ENCODE results near the gene R3HCC1L.

The R3HCC1L gene

GRCh38 chr10:98262571-98262970, 128.1 kb downstream of the R3HCC1L start:
- DNase-seq = no peak

GRCh38 chr10:98263088-98263487, 128.6 kb downstream of the R3HCC1L start:
- no peak for DNase-seq

- no peak for DNase-seq
These were observed 130.1 kb downstream of the R3HCC1L start for GRCh38 chr10:98264378-98265065.

- no peak for DNase-seq
These were observed 131.2 kb downstream of the R3HCC1L start for GRCh38 chr10:98265403-98266378.

GRCh38 chr10:98266647-98267046, 132.2 kb downstream of the R3HCC1L start:
- no peak for DNase-seq

- DNase-seq = no peak
These were observed 132.8 kb downstream of the R3HCC1L start for GRCh38 chr10:98267069-98267893.

- no peak for DNase-seq
These were observed 133.6 kb downstream of the R3HCC1L start, which contains the start of gene LOXL4 for GRCh38 chr10:98267894-98268693. Gene LOXL4 (minus strand): TSS chr10:98268194. CDS start chr10:98263019, 5,175 bp downstream.

- DNase-seq = no peak
These were observed 134.4 kb downstream of the R3HCC1L start for GRCh38 chr10:98268694-98269431.

- DNase-seq = no peak
These were observed 135.0 kb downstream of the R3HCC1L start for GRCh38 chr10:98269435-98269912.

GRCh38 chr10:98270073-98270740, 135.8 kb downstream of the R3HCC1L start:
- no peak for DNase-seq

- no peak for DNase-seq
These were observed 136.3 kb downstream of the R3HCC1L start for GRCh38 chr10:98270786-98271185.

GRCh38 chr10:98272245-98272644, 137.8 kb downstream of the R3HCC1L start:
- DNase-seq = no peak

- no peak for DNase-seq
These were observed 138.2 kb downstream of the R3HCC1L start for GRCh38 chr10:98272656-98273055.

GRCh38 chr10:98273057-98273850, 138.8 kb downstream of the R3HCC1L start:
- no peak for DNase-seq

- no peak for DNase-seq
These were observed 140.1 kb downstream of the R3HCC1L start for GRCh38 chr10:98274562-98274961.

- no peak for DNase-seq
These were observed 141.9 kb downstream of the R3HCC1L start for GRCh38 chr10:98276311-98276710.

- no peak for DNase-seq
These were observed 151.0 kb downstream of the R3HCC1L start for GRCh38 chr10:98285416-98285815.

GRCh38 chr10:98286419-98286818, 152.0 kb downstream of the R3HCC1L start:
- no peak for DNase-seq

- DNase-seq = no peak
These were observed 152.9 kb downstream of the R3HCC1L start for GRCh38 chr10:98287321-98287720.

- DNase-seq = no peak
These were observed 155.3 kb downstream of the R3HCC1L start for GRCh38 chr10:98289802-98290209.

All from NK-92 treated with Interleukin-12 subunit alpha and Interleukin-12 subunit beta, amount 100 ng/mL, for 24 hours (cell line).